ENCODE results near the gene FSTL4. TPM values are rescaled to one million over a fixed set of nuclear protein-coding genes. Genes with fewer than 3 reads are reported as not detected.

FSTL4 gene
- total RNA-seq, 2 experiments from 2014 or later, result not detected

- no peak overlapping the region for H3K27ac ChIP-seq (ENCODE audit: low read depth, low read length, poor library complexity, severe bottlenecking)
- H3K36me3 ChIP-seq (ENCODE audit: insufficient read depth, low read length), result no peaks in the 10 kb centered on the region
- no peak for TF ChIP-seq EZH2phosphoT487 (IDR thresholded peaks at IDR 0.05; ENCODE audit: borderline replicate concordance, low read depth, low read length)
- TF ChIP-seq, protein P1, sequence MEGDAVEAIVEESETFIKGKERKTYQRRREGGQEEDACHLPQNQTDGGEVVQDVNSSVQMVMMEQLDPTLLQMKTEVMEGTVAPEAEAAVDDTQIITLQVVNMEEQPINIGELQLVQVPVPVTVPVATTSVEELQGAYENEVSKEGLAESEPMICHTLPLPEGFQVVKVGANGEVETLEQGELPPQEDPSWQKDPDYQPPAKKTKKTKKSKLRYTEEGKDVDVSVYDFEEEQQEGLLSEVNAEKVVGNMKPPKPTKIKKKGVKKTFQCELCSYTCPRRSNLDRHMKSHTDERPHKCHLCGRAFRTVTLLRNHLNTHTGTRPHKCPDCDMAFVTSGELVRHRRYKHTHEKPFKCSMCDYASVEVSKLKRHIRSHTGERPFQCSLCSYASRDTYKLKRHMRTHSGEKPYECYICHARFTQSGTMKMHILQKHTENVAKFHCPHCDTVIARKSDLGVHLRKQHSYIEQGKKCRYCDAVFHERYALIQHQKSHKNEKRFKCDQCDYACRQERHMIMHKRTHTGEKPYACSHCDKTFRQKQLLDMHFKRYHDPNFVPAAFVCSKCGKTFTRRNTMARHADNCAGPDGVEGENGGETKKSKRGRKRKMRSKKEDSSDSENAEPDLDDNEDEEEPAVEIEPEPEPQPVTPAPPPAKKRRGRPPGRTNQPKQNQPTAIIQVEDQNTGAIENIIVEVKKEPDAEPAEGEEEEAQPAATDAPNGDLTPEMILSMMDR (conservative IDR thresholded peaks at IDR 0.05; ENCODE audit: low read length), result no peak
- no peak for DNase-seq (ENCODE audit: low spot score)
- no peak overlapping the region for H2AFZ ChIP-seq (ENCODE audit: low read length)
- POLR2A ChIA-PET, result no interaction called here
- peaks cover 3% of the 10 kb centered on the region for H3K4me1 ChIP-seq (ENCODE audit: insufficient read depth, low read length, poor library complexity, severe bottlenecking)
- CTCF ChIA-PET (ENCODE audit: unreplicated experiment), result no interaction called here
- no peaks in the 10 kb centered on the region for H3K9me2 ChIP-seq (ENCODE audit: insufficient read depth, low read length)
- no TSS peak for BruUV-seq (replicated peaks)
- no peaks in the 10 kb centered on the region for H3K79me2 ChIP-seq (ENCODE audit: insufficient read depth, low read depth, low read length)
- no peak overlapping the region for H3K4me3 ChIP-seq (ENCODE audit: low read depth, low read length, poor library complexity, severe bottlenecking)
- no peaks in the 10 kb centered on the region for H4K20me1 ChIP-seq (ENCODE audit: insufficient read depth, low read length)
- H3K9me3 ChIP-seq (ENCODE audit: low read length), result no peaks in the 10 kb centered on the region
- intact Hi-C loops (cut with micrococcal nuclease; ENCODE audit: unreplicated experiment), result no loop called here
- no peak overlapping the region for H3K4me2 ChIP-seq (ENCODE audit: low read length)
These were observed 40.8 kb upstream of the FSTL4 start for GRCh38 chr5:133652951-133653759.

DNA sequence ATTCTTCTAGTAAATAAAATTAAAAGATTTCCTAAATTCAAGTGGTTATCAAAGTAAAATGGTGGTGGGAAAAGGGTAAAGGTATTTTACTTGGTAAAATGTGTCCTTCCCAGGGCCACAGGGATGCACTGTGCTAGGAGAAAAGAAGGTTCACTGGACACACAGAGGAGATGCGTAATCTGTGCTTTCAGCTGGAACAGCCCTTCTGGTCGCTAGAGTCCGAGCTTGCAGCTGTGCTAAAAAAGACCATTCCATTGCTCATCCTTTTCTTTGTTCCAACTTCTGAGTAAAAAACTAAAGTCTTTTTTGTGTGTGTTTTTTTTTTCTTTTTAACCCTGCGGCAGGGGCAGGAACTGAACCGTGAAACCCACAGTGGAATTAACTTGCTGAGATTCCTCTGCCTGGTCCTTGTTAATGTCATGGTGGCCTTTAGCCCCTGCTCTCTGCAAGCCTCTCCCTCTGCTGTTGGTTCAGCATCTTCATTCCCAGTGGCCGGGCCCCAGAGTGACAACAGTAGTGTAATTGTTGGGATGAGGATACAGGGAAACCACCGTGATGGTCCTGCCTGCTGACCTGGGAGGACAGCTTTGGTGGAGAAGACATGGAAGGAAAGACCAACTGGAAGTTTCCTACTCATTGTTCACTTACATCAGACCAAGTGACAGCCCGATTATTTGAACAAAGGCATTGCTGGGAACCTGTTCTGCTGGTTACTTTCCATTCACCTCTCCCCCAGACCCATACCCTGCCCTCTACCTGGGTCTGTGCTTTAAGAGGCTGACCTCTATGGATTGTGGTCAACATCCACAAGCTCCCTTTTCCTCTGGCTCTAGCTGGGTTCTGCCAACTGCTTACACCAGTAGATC, 31.9 kb upstream of the FSTL4 start:
- ChIA-PET CTCF (ENCODE audit: unreplicated experiment) (no interaction called here), POLR2A (interaction anchor here (0.5 to 0.7 kb wide), 2 partner anchors 55 to 376 kb away, joined by 3 read pairs; no protein-coding TSS in a partner anchor)
- Histone ChIP-seq H4K20me1 (ENCODE audit: insufficient read depth, low read length) (no peaks in the 10 kb centered on the region), H3K4me2 (ENCODE audit: low read length) (no peak overlapping the region), H3K4me1 (ENCODE audit: insufficient read depth, low read length, poor library complexity, severe bottlenecking) (no peaks in the 10 kb centered on the region), H3K36me3 (ENCODE audit: insufficient read depth, low read length) (no peaks in the 10 kb centered on the region), H3K9me3 (ENCODE audit: low read length) (no peaks in the 10 kb centered on the region), H3K27ac (ENCODE audit: low read depth, low read length, poor library complexity, severe bottlenecking) (no peak overlapping the region), H2AFZ (ENCODE audit: low read length) (no peak overlapping the region), H3K4me3 (ENCODE audit: low read depth, low read length, poor library complexity, severe bottlenecking) (no peak overlapping the region), H3K9me2 (ENCODE audit: insufficient read depth, low read length) (no peaks in the 10 kb centered on the region), H3K79me2 (ENCODE audit: insufficient read depth, low read depth, low read length) (no peaks in the 10 kb centered on the region)
- intact Hi-C loops (cut with micrococcal nuclease; ENCODE audit: unreplicated experiment), result no loop called here
- DNase-seq (ENCODE audit: low spot score), result no peak
- BruUV-seq (replicated peaks), result no TSS peak
- TF ChIP-seq EZH2phosphoT487 (IDR thresholded peaks at IDR 0.05; ENCODE audit: borderline replicate concordance, low read depth, low read length), result no peak
- TF ChIP-seq, protein P1 (conservative IDR thresholded peaks at IDR 0.05; ENCODE audit: low read length), result no peak
